Measurements from ENCODE around the gene PTCD3. TPM values are rescaled to one million over a fixed set of nuclear protein-coding genes. Genes with fewer than 3 reads are reported as not detected.
A peak's percentile ranks its signal among the peaks of the same experiment; 100 is the strongest.

Gene PTCD3
- polyA plus RNA-seq, 4 donors: 98.8 to 173 (median 137) TPM

DNA sequence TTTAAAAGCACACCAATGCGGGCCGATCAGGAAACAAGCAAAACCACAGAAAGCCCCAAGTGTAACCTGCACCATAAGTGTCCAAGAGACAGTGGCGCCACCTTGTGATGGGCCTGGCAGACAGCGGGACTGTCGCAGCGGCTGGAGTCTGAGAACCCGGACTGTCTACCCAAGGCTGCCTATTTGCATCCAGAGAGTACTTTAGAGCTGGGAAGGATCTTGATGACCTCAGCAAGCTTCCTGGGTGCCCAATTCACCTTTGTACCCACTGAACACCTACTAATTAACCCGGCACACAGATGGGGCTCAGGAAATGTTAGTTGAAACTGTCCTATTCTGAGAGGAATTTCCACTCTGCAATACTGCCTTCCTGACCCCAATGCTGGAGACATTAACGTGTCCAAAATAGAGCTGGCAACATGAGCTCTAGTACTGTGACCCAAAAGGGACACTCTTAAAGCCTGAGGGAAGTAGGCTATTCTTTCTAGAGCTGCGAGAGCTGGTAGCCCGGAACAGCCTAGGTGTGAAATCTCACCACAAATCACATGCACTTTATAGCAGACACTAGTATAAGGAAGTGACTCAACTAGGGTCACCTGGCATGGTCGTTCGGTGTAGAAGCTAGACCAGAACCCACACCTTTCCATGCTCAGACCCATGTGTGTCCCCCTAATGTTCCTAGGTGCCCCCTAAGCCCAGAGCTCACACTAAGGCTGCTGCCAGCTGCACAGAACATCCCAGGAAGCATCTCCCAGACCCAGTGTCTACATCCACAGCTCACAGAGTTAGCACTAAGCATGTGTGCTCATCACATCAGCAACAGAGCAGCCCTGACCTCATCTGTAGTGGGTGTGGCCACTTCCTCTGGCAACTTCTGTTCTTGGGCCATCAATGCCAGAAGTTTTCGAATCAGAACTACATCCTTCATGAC is 25.8 kb upstream of the PTCD3 start:
- DNase-seq (ENCODE audit: low read depth in 4 of 4, low spot score in 2 of 4): no peak

DNA sequence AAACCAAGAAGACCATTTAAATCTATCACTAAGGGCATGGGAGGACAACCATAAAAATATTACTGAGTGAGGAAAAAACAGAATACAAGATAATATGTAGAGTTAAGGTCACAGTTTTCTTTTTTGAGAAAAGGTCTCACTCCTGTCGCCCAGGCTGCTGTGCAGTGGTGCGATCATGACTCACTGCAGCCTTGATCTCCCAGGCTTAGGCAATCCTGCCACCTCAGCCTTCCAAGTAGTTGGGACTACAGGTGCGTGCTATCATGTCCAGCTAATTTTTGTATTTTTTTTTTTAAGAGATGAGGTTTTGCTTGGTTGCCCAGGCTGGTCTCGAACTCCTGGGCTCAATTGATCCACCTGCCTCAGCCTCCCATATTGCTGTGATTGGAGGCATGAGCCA is 24.3 kb upstream of the PTCD3 start:
- DNase-seq (ENCODE audit: low read depth in 4 of 4, low spot score in 2 of 4): no peak

DNA sequence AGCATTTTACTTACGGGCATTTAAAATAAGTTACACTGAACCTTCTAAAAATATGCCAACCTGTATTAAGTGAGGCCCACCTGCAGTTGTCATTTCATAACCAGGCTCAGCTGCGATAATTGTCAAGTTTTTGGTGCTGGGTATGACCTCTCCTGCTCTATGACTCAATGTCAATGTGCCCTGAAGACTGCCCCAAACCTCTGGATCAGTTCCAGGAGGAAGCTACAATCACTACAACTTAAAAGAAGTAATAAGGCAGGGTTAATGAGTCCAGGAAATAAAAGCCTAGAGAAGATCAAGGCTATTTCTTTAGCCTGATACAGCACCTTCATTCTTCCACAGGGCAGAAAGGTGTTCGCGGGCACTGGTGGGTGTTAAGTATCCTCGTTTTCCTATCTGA is 23.3 kb upstream of the PTCD3 start:
- DNase-seq (ENCODE audit: low read depth in 4 of 4, low spot score in 2 of 4): no peak

DNA sequence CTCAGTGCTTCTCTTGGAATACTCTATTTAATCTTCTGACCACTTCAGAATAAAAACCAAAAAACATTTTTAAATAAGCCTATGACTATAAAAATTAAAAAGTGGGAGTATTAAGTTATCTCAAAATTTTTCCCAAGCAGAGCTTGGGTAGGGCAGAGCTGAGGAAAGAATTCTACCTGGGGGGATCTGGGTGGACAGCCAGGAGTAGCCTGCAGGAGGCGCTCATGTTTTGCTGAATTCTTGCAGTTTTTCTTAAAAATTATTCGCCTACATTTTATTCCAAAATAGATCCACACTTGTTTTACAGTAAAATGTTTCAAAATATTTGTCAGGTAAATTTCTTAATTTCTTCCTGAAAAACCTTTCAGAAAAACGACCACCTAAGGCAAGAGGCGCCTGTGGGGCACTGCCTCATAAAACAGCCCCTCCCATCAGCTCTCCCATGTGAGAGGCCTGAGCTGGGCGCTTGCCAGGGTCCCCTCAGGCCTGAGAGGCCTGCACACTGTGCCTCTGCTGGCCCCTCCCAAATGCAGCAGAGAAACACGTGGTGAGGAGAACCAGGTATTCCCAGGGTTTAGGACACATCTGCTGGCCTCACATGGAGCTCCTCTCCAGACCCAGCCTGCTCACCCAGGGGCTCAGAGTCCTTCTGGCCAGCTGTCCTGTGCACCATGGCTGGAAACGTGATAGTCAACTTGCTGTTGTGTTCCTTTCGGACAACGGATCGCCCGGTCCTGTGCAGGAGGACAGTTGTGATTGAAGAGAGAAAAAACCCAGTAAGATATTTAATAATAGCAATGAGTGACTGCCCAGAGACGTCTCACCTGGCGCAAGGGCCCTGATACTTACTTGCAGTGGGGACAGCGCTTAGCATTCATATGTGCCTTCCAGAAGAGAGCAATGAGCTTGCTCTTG is 17.8 kb upstream of the PTCD3 start:
- DNase-seq (ENCODE audit: low read depth in 4 of 4, low spot score in 2 of 4): no peak

DNA sequence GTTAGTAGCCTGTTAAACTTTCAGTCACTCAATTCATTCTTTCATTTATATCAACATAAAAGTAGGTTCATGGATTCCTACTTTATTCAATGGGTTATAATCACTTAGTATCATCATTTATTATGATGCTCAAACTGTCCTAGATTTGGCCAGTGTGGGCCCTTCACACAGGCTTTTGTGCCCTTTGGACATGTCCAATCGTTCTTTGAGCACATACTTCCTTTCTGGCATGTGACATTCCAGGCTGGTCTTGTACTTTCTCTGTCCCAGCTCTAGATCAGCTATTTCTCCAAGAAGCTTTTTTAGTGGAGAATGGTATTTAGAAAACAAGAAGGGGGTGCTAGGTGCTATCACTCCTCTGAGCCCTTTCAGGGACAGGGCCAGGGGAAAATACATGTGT is 11.8 kb upstream of the PTCD3 start:
- DNase-seq (ENCODE audit: low read depth in 4 of 4, low spot score in 2 of 4): no peak

DNA sequence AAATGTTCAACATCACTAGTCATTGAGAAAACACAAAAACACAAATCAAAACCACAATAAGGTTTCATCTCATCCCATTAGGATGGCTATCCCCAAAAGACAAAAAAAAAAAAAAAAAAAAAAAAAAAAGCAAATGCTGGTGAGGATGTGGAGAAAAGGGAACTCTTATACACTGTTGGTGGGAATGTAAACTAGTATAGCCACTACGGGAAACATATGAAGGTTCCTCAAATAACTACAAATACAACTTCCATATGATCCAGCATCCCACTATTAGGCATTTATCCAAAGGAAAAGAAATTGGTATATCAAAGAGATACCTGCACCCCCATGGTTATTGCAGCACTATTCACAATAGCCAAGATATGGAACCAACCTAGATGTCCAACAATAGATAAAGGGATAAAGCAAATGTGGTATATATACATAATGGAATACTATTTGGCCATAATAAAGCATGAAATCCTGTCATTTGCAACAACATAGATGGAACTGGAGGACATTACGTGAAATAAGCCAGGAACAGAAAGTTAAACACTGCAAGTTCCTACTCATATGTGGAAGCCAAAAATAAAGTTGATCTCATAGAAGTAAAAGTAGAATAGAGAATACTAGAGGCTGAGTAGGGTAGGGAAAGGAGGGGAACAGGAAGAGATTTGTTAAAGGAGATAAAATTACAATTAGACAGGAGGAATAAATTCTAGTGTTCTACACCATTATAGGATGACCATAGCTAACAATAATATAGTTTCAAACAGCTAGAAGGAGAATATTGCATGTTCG is 8.7 kb upstream of the PTCD3 start:
- DNase-seq (ENCODE audit: low read depth in 4 of 4, low spot score in 2 of 4): no peak

DNA sequence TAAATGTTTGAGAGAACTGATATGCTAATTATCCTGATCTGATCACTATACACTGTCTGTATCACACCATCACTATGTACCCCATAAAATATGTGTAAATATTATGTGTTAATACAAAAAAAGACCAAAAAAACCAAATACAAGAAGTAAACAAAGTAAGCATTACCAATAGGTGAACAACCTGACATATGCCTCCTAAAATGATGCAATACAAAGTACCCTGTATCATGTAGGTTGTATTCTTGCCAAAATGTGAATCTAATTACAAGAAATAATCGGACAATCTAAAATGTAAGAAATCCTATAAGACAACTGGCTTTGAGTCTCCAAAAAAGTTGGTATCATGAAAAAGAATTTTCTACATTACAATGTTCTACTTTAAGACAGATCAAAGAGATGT is 8.1 kb upstream of the PTCD3 start:
- no peak for DNase-seq (ENCODE audit: low read depth in 4 of 4, low spot score in 2 of 4)

DNA sequence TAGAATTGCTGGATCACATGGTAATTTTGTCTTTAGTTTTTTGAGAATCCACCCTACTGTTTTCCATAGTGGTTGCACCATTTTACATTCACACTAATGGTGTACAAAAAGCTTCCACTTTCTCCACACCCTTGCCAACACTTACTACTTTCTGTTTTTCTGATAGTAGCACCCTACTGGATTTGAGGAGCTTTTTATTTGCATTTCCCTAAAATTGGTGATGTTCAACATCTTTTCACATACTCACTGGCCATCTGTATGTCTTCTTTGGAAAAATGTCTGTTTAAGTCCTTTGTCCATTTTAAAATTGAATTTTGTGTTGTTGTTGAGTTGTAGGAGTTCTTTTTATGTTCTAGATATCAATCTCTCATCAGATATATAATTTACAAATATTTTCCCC is 3.9 kb upstream of the PTCD3 start:
- DNase-seq (ENCODE audit: low read depth in 4 of 4, low spot score in 2 of 4): no peak

DNA sequence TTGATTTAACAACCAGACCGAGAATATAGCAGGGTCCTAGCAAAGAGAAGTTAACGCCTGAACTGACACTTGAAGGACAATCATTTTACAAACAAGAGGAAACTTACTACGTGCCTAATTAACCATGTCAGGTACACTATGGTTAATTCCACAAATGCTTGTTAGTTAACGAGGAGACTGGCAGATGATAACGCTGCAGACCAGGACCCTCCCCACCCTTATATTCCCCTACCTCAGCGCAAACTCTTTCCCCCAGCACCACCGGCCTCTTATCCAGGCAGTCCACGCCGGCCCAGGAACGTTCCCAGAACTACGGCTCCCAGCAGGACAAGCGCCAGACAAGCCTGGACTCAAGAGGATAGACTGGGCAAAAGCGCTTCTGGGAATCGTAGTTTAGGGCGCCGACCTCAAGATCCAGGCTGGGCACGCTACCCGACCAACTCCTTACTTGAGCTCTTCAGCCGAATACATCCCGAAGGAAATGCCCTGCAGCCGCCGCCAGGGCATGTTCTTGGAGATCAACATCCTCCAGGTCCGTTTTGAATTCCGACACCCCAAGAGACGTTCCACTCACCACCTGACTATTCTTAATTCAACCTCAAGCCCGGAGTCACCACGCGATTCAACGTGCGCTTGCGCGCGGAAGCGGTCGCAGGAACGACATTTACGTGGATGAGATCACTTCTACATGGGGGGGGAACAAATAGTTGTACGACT is 625 bp upstream of the PTCD3 start, which contains the start of gene POLR1A:
TSS of gene POLR1A (minus strand) at position 635 of the 717 bp plus-strand sequence. CDS start at position 525, 110 bp downstream.
- DNase-seq (ENCODE audit: low read depth in 4 of 4, low spot score in 2 of 4): peak; percentile 90 to 99 (median 92)

DNA sequence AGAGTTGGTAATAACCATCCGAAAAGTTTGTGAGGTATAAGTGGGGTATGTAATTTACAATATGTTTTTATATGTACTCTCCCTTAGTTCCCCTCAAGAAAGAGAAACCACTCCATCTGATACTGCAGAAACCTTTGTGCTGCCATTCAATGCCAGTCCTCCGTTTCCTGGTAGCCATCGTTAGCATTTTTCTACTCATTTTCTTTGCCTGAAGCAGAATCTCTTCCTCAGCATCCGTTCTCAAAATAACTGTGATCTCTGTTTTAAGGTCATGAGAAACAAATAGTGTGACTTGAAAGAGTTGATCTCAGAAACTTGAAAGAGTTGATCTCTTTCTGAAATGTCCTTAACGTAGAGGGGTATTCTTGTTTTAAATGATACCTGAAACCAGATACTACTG is 996 bp downstream of the PTCD3 start:
- no peak for DNase-seq (ENCODE audit: low read depth in 4 of 4, low spot score in 2 of 4)

DNA sequence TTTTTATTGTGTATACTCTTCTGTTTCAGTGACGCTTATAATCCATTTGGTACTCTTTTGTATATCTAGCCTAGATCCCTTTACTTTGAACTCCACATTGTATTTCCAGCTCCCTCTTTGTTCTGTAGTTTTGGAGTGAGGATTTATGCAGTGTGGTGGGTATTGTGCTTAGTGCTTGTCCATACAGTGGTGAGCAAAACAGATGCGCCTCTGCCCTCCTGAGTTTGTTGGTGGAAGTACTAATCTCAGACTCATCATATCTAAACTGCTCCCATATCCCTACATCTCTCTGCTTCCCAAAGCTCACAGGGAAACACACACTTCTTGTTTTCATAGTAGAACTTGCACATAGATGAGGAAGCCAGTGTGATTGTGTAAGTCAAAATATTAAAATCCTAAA is 12.1 kb downstream of the PTCD3 start:
- no peak for DNase-seq (ENCODE audit: low read depth in 4 of 4, low spot score in 2 of 4)

DNA sequence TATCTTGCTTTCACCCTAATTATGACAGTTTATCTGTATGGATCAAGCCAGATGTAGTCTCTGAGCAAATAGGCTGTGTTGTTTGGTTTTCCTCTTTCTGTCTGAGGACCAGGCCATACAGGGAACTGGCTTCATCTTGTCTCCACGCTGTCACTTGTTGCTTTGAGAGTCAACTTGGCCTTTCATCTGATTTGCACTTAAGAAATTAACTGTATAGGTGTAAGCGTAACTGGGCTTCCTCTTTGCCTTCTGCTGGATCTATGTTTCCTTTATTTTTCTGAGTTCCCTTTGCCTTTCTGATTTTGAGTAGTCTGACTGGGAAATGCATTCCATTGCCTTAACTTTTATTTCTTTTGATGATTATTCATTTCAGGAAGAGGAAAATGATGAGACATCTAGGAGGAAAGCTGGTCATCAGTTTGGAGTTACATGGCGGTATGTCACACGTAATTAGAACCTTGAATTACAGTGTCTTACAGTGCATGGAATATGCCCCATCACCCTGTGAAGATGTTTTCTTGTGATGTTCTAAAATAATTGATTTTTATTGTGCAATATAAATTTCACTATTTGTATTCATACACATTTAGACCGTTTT is 17.4 kb downstream of the PTCD3 start:
- DNase-seq (ENCODE audit: low read depth in 4 of 4, low spot score in 2 of 4): no peak

DNA sequence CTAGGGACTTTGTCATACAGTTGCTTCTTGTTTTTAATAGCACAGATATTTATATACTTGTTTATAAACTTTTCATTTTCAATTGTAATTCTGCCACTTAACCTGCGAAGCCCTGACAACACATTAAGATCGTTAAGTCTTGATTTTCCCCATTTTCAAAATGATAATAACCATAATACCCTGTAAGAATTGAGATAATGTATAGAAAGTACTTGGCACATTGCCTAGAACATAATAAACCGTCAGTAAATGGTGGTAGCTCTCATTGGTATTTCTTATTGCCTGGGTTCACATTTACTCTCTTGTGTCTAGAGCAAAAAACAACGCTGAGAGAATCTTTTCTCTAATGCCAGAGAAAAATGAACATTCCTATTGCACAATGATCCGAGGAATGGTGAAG is 18.6 kb downstream of the PTCD3 start:
- no peak for DNase-seq (ENCODE audit: low read depth in 4 of 4, low spot score in 2 of 4)

DNA sequence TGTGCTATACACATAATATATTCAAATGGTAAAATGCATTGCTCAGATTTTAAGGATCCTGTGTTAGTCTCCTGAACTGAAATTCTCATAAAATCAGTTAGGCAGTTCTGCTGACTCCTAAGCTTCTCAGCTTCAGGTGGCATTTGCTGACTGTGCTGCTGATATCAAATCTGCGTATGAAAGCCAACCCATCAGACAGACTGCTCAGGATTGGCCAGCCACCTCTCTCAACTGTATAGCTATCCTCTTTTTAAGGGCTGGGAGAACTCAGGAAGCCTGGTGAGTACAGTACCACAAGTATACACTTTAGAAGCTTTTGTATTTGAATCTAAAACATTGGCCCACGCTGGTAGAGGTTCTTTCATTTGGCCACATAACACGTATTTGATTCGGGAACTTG is 28.7 kb downstream of the PTCD3 start:
- DNase-seq (ENCODE audit: low read depth in 4 of 4, low spot score in 2 of 4): no peak

DNA sequence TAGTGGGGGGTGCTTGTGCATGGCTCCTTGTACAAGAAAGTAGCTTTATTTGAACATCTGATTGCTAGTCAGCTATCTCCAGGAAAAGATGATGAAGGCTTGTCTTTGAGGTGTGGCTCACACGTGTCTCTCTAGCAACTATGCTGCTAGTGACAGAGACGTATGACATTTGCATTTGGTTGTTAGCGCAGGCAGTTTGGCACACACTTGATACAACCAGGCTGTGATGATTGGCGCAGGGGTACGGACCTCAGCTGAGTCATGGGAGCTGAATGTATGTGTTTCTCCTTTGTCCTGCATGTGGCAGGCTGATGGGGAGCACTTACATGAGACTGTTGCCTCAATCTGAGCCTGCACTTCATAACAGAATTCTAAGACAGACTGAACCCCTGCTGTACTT is 29.6 kb downstream of the PTCD3 start:
- no peak for DNase-seq (ENCODE audit: low read depth in 4 of 4, low spot score in 2 of 4)

DNA sequence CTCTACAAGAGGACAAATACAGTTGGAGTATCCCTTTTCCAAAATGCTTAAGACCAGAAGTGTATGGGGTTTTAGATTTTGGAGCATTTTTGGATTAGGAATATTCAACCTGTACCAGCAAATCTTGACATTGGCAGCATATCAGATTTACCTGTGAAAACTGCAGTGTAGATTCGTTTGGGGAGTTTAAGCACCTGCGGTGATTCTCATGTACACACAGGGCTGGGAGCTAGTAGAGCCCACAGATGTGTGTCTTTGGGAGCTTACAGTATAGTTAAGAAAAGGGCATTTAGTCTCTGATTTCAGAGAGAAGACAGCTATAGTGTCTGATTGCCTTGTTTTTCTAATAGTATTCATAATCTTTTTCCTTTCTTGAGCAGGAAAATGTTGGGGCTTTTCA is 30.1 kb downstream of the PTCD3 start:
- no peak for DNase-seq (ENCODE audit: low read depth in 4 of 4, low spot score in 2 of 4)

DNA sequence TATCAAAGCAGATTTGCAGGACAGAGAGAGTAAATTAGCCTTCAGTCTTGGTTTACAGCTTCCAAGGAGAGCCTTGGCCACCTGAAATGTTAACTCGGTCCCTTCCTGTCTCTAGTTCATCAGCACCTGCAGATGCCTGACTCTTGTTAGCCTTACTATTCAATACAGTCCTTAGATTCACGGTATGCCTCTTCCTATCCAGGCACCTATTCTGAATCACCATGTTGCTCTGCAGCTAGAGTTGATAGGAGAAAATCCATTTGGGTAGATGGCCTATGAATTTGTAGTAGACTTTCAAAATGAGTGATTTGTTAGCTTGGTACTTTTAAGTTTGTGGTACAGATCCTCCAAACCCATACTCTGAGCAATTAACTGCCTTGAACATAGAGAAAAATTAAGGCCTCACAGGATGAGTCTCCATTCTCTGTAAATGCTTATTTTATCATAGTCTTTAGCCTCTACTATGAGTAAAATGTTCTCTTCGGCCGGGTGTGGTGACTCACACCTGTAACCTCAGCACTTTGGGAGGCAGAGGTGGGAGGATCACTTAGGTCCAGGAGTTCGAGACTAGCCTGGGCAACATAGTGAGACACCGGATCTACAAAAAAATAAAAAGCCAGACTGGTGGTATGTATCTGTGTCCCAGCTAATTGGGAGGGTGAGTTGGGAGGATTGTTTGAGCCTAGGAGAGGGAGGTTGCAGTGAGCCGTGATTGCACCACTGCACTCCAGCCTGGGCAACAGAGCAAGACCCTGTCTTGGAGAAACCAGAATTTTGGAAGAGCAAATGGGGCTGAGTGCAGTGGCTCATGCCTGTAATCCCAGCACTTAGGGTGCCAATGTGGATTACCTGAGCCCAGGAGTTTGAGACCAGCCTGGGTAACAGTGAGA is 32.9 kb downstream of the PTCD3 start:
- DNase-seq (ENCODE audit: low read depth in 4 of 4, low spot score in 2 of 4): no peak

DNA sequence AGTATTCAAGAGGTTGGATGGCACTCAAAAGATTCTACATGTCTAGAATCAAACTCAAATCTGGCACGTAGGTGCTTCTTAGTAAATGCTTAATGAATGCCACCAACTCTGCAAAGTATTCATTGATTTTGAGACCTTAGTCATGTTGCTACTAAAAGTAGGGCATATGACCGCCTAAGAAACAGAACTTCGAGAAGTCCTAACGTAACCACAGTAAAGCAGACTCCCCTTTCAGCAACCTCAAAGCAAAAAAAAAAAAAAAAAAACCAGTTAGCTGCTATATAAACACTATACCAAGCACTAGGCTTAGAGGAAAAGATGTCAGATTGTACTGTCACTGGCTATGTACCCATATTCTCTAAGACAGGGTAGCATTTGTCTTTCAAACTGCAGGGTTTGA is 33.9 kb downstream of the PTCD3 start:
- DNase-seq (ENCODE audit: low read depth in 4 of 4, low spot score in 2 of 4): no peak

DNA sequence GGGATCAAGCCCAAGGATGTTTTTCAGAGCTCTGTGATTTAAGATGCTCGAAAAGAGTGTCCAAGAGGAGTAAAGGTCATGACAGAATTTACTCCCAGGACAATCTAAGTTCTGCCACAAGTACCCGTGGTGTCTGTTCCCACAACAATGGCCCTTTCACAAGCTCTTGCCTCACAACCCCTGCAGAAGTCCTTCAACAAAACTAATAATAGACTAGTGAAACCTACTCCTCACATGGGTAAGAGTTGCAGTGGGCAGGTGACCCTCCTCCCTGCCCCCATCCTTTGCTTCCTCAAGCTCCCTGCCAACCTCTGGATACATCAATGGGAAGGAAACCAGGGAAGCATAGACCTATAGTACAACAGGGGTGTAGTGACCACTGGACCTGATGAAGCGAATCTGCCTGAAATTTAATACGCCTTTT is 34.9 kb downstream of the PTCD3 start:
- DNase-seq (ENCODE audit: low read depth in 4 of 4, low spot score in 2 of 4): peak; percentile 9 to 44 (median 36)

All from left renal cortex interstitium (tissue), 4 donors.